Dedifferentiated amniotic fluid mesenchymal stem cell (primary cell): ENCODE results near the gene NEK1.

Source experiments
- DNase-seq: peaks from one replicate; pipeline ENCODE4 v3.0.0-alpha.2; 2016; ENCODE audit errors: extremely low spot score

Gene NEK1

GRCh38 chr4:169420291-169420690, 192.1 kb downstream of the NEK1 start:
- no peak for DNase-seq

GRCh38 chr4:169418846-169419245, 193.5 kb downstream of the NEK1 start:
- DNase-seq, result no peak

GRCh38 chr4:169417629-169418282, 194.6 kb downstream of the NEK1 start:
- DNase-seq, result no peak

- no peak for DNase-seq
These were observed 195.4 kb downstream of the NEK1 start for GRCh38 chr4:169416997-169417396.

GRCh38 chr4:169416461-169416860, 195.9 kb downstream of the NEK1 start:
- no peak for DNase-seq

- DNase-seq, result no peak
These were observed 197.5 kb downstream of the NEK1 start for GRCh38 chr4:169414913-169415312.

- DNase-seq, result no peak
These were observed 200.3 kb downstream of the NEK1 start for GRCh38 chr4:169412046-169412445.

- DNase-seq, result peak; percentile 52
These were observed 201.3 kb downstream of the NEK1 start for GRCh38 chr4:169410839-169411770.

- DNase-seq, result no peak
These were observed 205.1 kb downstream of the NEK1 start for GRCh38 chr4:169407217-169407845.

GRCh38 chr4:169404960-169405359, 207.4 kb downstream of the NEK1 start:
- no peak for DNase-seq

GRCh38 chr4:169400832-169401231, 211.6 kb downstream of the NEK1 start:
- no peak for DNase-seq

- no peak for DNase-seq
These were observed 212.2 kb downstream of the NEK1 start for GRCh38 chr4:169399976-169400767.

GRCh38 chr4:169398316-169398715, 214.1 kb downstream of the NEK1 start:
- peak; percentile 74 for DNase-seq

GRCh38 chr4:169397762-169398161, 214.6 kb downstream of the NEK1 start:
- DNase-seq, result peak; percentile 58

- peak; percentile 18 for DNase-seq
These were observed 227.0 kb downstream of the NEK1 start for GRCh38 chr4:169385376-169385775.

- DNase-seq, result no peak
These were observed 227.6 kb downstream of the NEK1 start for GRCh38 chr4:169384779-169385178.

GRCh38 chr4:169383724-169384123, 228.7 kb downstream of the NEK1 start:
- peak; percentile 91 for DNase-seq

- DNase-seq, result no peak
These were observed 232.7 kb downstream of the NEK1 start for GRCh38 chr4:169379688-169380087.

GRCh38 chr4:169377367-169377766, 235.0 kb downstream of the NEK1 start:
- no peak for DNase-seq

GRCh38 chr4:169376421-169376820, 236.0 kb downstream of the NEK1 start:
- no peak for DNase-seq

GRCh38 chr4:169372791-169373190, 239.6 kb downstream of the NEK1 start:
- DNase-seq, result no peak

- no peak for DNase-seq
These were observed 242.7 kb downstream of the NEK1 start for GRCh38 chr4:169369634-169370033.
